Panc1 (cell line): ENCODE data around the gene TMEM131L. TPM values are rescaled to one million over a fixed set of nuclear protein-coding genes. Genes with fewer than 3 reads are reported as not detected.
"Not testable (repeated sequence)": the region's sequence is repeated elsewhere in the genome, so short reads cannot be mapped to it uniquely, and the experiment has no call there.

Experiments used
- ATAC-seq: fragments of 200-7000 bp; cut with Tn5 transposase; 2 replicates; pipeline ENCODE4 v1.9.1; 2020; ENCODE audit warnings: mild to moderate bottlenecking, moderate library complexity
- BruUV-seq: library from RNA; stranded (reverse); fragments of 400-500 nt; replicated peaks from 2 replicates; lab custom pipeline; 2021; lab: Mats Ljungman, UMichigan
- CTCF ChIA-PET: fragments of 300-600 bp; sonication (Branson Sonifier 250); formaldehyde crosslinking; loops from one replicate; lab custom pipeline; 2022; ENCODE audit warnings: antibody characterized with exemption; lab: Charles Lee
- POLR2A ChIA-PET: fragments of 300-600 bp; sonication (Branson Sonifier 250); formaldehyde crosslinking; loops from one replicate; lab custom pipeline; 2022; ENCODE audit warnings: antibody characterized with exemption; lab: Charles Lee
- DNase-seq: peaks from one replicate; pipeline ENCODE4 v3.0.0-alpha.2; 2010; ENCODE audit warnings: low read depth, low spot score
- H3K27ac ChIP-seq: 2 replicates; pipeline ENCODE4 v1.5.1; 2011; ENCODE audit warnings: mild to moderate bottlenecking, low read length, inconsistent platforms
- H3K27me3 ChIP-seq: fragments of 200-500 bp; sonication (Bioruptor generic); 2 replicates; pipeline ENCODE4 v1.6.0; 2014; ENCODE audit warnings: low read length, inconsistent platforms; ENCODE audit not compliant: control insufficient read depth, insufficient read depth
- H3K36me3 ChIP-seq: fragments of 200-500 bp; sonication (Bioruptor generic); 2 replicates; pipeline ENCODE4 v1.5.1; 2014; ENCODE audit warnings: inconsistent platforms, mild to moderate bottlenecking, low read length, moderate library complexity; ENCODE audit not compliant: control insufficient read depth, insufficient read depth
- H3K4me1 ChIP-seq: 2 replicates; pipeline ENCODE4 v1.5.1; 2011; ENCODE audit warnings: inconsistent platforms, mild to moderate bottlenecking, low read length, moderate library complexity; ENCODE audit not compliant: control insufficient read depth, insufficient read depth
- H3K4me3 ChIP-seq, 2 experiments: 2 replicates each; pipeline ENCODE4 v1.5.1; 2011 to 2012; ENCODE audit warnings: low read depth in 2 of 2, low read length in 2 of 2, mild to moderate bottlenecking in 2 of 2, inconsistent platforms in 1 of 2, moderate library complexity in 1 of 2
- H3K9me3 ChIP-seq: fragments of 200-500 bp; sonication (Bioruptor generic); 2 replicates; pipeline ENCODE4 v1.5.1; 2014; ENCODE audit warnings: low read depth, mild to moderate bottlenecking, inconsistent platforms, low read length, moderate library complexity; ENCODE audit not compliant: control insufficient read depth, insufficient read depth
- CTCF ChIP-seq: fragments of 450-650 bp; IDR thresholded peaks from 2 replicates; pipeline ENCODE4 v1.5.1; 2017; ENCODE audit warnings: mild to moderate bottlenecking
- POLR2AphosphoS5 ChIP-seq: IDR thresholded peaks from 2 replicates; pipeline ENCODE4 v1.6.1; 2012; ENCODE audit warnings: mild to moderate bottlenecking, low read depth, low read length, moderate library complexity
- REST ChIP-seq, 2 experiments: IDR thresholded peaks; 2 replicates each; pipeline ENCODE4 v1.6.1; 2011 to 2012; ENCODE audit warnings: low read depth in 2 of 2, control low read depth in 1 of 2, low read length in 1 of 2, mild to moderate bottlenecking in 1 of 2, moderate library complexity in 1 of 2; ENCODE audit not compliant: insufficient read depth in 1 of 2
- SIN3A ChIP-seq: IDR thresholded peaks from 2 replicates; pipeline ENCODE4 v1.6.1; 2012; ENCODE audit warnings: low read depth, mild to moderate bottlenecking, low read length, moderate library complexity, borderline replicate concordance; ENCODE audit not compliant: insufficient read depth
- TCF7L2 ChIP-seq: IDR thresholded peaks from 2 replicates; pipeline ENCODE4 v1.6.1; 2011; ENCODE audit warnings: mild to moderate bottlenecking, low read depth, low read length, inconsistent platforms
- in situ Hi-C: cut with HindIII; loops from 2 replicates; pipeline ENCODE4 v1.10.0; 2016; ENCODE audit warnings: low sequenced_read_pairs, low pct_unique_long_range_greater_than_20kb
- intact Hi-C: fragments of 100-400 bp; cut with micrococcal nuclease; formaldehyde crosslinking; loops from one replicate; pipeline ENCODE4 v1.10.0; 2022; ENCODE audit not compliant: unreplicated experiment
- total RNA-seq: library from RNA; stranded (reverse); gene quantifications from one replicate; pipeline ENCODE4 v1.2.1, GENCODE V29; 2021; ENCODE audit not compliant: unreplicated experiment

The TMEM131L gene
- total RNA-seq, 1 experiment from 2014 or later = 13.5 TPM

GRCh38 chr4:153547520-153547919, 81.4 kb downstream of the TMEM131L start:
- no peaks in the 10 kb centered on the region for H3K9me3 ChIP-seq
- no peaks in the 10 kb centered on the region for H3K4me1 ChIP-seq
- TF ChIP-seq SIN3A (no peak), POLR2AphosphoS5 (no peak), REST (IDR thresholded peaks at IDR 0.05; ENCODE audit: insufficient read depth in 1 of 2, low read depth in 2 of 2, low read length in 1 of 2) (no peak), CTCF (no peak), TCF7L2 (no peak)
- ChIA-PET CTCF (no interaction called here), POLR2A (no interaction called here)
- no peaks in the 10 kb centered on the region for H3K27me3 ChIP-seq
- H3K27ac ChIP-seq = no peak overlapping the region
- intact Hi-C loops = no loop called here
- ATAC-seq = no peak
- no peak overlapping the region for H3K4me3 ChIP-seq
- no TSS peak for BruUV-seq
- no peak for DNase-seq
- in situ Hi-C loops = no loop called here
- no peaks in the 10 kb centered on the region for H3K36me3 ChIP-seq

- ATAC-seq, H3K9me3 ChIP-seq, CTCF ChIA-PET, H3K4me1 ChIP-seq, H3K4me3 ChIP-seq, DNase-seq, H3K36me3 ChIP-seq, intact Hi-C loops, H3K27ac ChIP-seq, POLR2A ChIA-PET, BruUV-seq, H3K27me3 ChIP-seq, in situ Hi-C loops: not testable (repeated sequence)
Observed at GRCh38 chr4:153548907-153549306, 82.7 kb downstream of the TMEM131L start.

- H3K36me3 ChIP-seq = no peaks in the 10 kb centered on the region
- H3K4me3 ChIP-seq = no peak overlapping the region
- CTCF ChIA-PET = no interaction called here
- DNase-seq (no peak), ATAC-seq (no peak)
- no peak overlapping the region for H3K27ac ChIP-seq
- TF ChIP-seq TCF7L2 (no peak), CTCF (no peak), POLR2AphosphoS5 (no peak), REST (IDR thresholded peaks at IDR 0.05; ENCODE audit: insufficient read depth in 1 of 2, low read depth in 2 of 2, low read length in 1 of 2) (no peak), SIN3A (no peak)
- no peaks in the 10 kb centered on the region for H3K4me1 ChIP-seq
- POLR2A ChIA-PET = no interaction called here
- no peaks in the 10 kb centered on the region for H3K27me3 ChIP-seq
- H3K9me3 ChIP-seq = no peaks in the 10 kb centered on the region
- intact Hi-C loops = no loop called here
- BruUV-seq = no TSS peak
- in situ Hi-C loops = no loop called here
Observed at GRCh38 chr4:153549405-153549804, 83.2 kb downstream of the TMEM131L start.
